A673 (cell line): ENCODE measurements around the gene AGPAT2. TPM values are rescaled to one million over a fixed set of nuclear protein-coding genes. Genes with fewer than 3 reads are reported as not detected.
"Not testable (repeated sequence)": the region's sequence is repeated elsewhere in the genome, so short reads cannot be mapped to it uniquely, and the experiment has no call there.

Experiments used
- BruUV-seq: library from RNA; stranded (reverse); fragments of 400-500 nt; replicated peaks from 2 replicates; lab custom pipeline; 2021; lab: Mats Ljungman, UMichigan
- CTCF ChIA-PET: fragments of 300-600 bp; sonication (Branson Sonifier 250); formaldehyde crosslinking; loops from one replicate; lab custom pipeline; 2022; ENCODE audit warnings: antibody characterized with exemption; lab: Charles Lee
- POLR2A ChIA-PET: fragments of 300-600 bp; sonication (Branson Sonifier 250); formaldehyde crosslinking; loops from one replicate; lab custom pipeline; 2022; ENCODE audit warnings: antibody characterized with exemption; ENCODE audit not compliant: low non-redundant PET; lab: Charles Lee
- DNase-seq: peaks from one replicate; pipeline ENCODE4 v3.0.0-alpha.2; 2015; ENCODE audit warnings: low spot score
- H3K27ac ChIP-seq: fragments of 200-600 bp; sonication (generic); 2 replicates; pipeline ENCODE4 v1.5.1; 2016; ENCODE audit warnings: mixed run types, low read depth, mild to moderate bottlenecking, mixed read lengths, antibody characterized with exemption, low read length; ENCODE audit not compliant: poor library complexity, severe bottlenecking
- H3K27me3 ChIP-seq: fragments of 200-600 bp; sonication (generic); replicated peaks from 2 replicates; pipeline ENCODE4 v1.6.1; 2017; ENCODE audit warnings: mixed run types, low read depth, mild to moderate bottlenecking, mixed read lengths, antibody characterized with exemption, low read length; ENCODE audit not compliant: insufficient read depth, poor library complexity
- H3K36me3 ChIP-seq: fragments of 200-600 bp; sonication (generic); 2 replicates; pipeline ENCODE4 v1.6.1; 2016; ENCODE audit warnings: mixed run types, mild to moderate bottlenecking, mixed read lengths, antibody characterized with exemption, low read length; ENCODE audit not compliant: insufficient read depth, poor library complexity, severe bottlenecking
- H3K4me1 ChIP-seq: fragments of 200-600 bp; sonication (generic); 2 replicates; pipeline ENCODE4 v1.6.1; 2017; ENCODE audit warnings: mixed run types, mild to moderate bottlenecking, mixed read lengths, antibody characterized with exemption, low read length; ENCODE audit not compliant: insufficient read depth, poor library complexity, severe bottlenecking
- H3K4me3 ChIP-seq: fragments of 200-600 bp; sonication (generic); 2 replicates; pipeline ENCODE4 v1.5.1; 2016; ENCODE audit warnings: low read depth, mixed run types, mild to moderate bottlenecking, mixed read lengths, low read length; ENCODE audit not compliant: poor library complexity, severe bottlenecking
- H3K9me3 ChIP-seq: fragments of 200-600 bp; sonication (generic); 2 replicates; pipeline ENCODE4 v1.6.1; 2016; ENCODE audit warnings: mixed run types, low read depth, mild to moderate bottlenecking, mixed read lengths, antibody characterized with exemption, low read length; ENCODE audit not compliant: poor library complexity, severe bottlenecking
- CTCF ChIP-seq: fragments of 300-800, 200-600 bp; sonication (generic); conservative IDR thresholded peaks from 2 replicates; pipeline ENCODE4 v1.5.1; 2017; ENCODE audit warnings: low read depth, mild to moderate bottlenecking, antibody characterized with exemption, low read length, moderate library complexity, mixed read lengths
- EZH2 ChIP-seq: fragments of 200-600 bp; sonication (generic); IDR thresholded peaks from 2 replicates; pipeline ENCODE4 v1.6.1; 2017; ENCODE audit warnings: borderline replicate concordance, low read depth, mild to moderate bottlenecking, mixed read lengths, antibody characterized with exemption, low read length; ENCODE audit not compliant: poor library complexity, severe bottlenecking
- intact Hi-C: fragments of 100-400 bp; cut with micrococcal nuclease; formaldehyde crosslinking; loops from one replicate; pipeline ENCODE4 v1.10.0; 2022; ENCODE audit not compliant: unreplicated experiment
- total RNA-seq: library from RNA; stranded (reverse); gene quantifications from 2 replicates; pipeline ENCODE4 v1.2.3, GENCODE V29; 2021

Gene AGPAT2
- total RNA-seq, 1 experiment from 2014 or later = 57.7 TPM

- no peak for TF ChIP-seq CTCF
- TF ChIP-seq EZH2 = no peak
- H3K4me3 ChIP-seq = no peak overlapping the region
- DNase-seq = no peak
- POLR2A ChIA-PET = no interaction called here
- no peaks in the 10 kb centered on the region for H3K4me1 ChIP-seq
- no TSS peak for BruUV-seq
- no peak overlapping the region for H3K27ac ChIP-seq
- H3K36me3 ChIP-seq = no peaks in the 10 kb centered on the region
- CTCF ChIA-PET = no interaction called here
- intact Hi-C loops = no loop called here
- no peaks in the 10 kb centered on the region for H3K9me3 ChIP-seq
- no peaks in the 10 kb centered on the region for H3K27me3 ChIP-seq
Observed at GRCh38 chr9:136705564-136705963, 18.3 kb upstream of the AGPAT2 start.

GRCh38 chr9:136704741-136705140 is 17.5 kb upstream of the AGPAT2 start:
- H3K27me3 ChIP-seq, H3K9me3 ChIP-seq, DNase-seq, H3K27ac ChIP-seq, H3K4me1 ChIP-seq, H3K36me3 ChIP-seq, H3K4me3 ChIP-seq, BruUV-seq, intact Hi-C loops, POLR2A ChIA-PET: not testable (repeated sequence)
- CTCF ChIA-PET = interaction anchor here (0.5 kb wide), 1 partner anchor 11 kb away, joined by 5 read pairs; no protein-coding TSS in a partner anchor

GRCh38 chr9:136703276-136703860 is 16.1 kb upstream of the AGPAT2 start:
- DNase-seq = no peak
- CTCF ChIA-PET = no interaction called here
- intact Hi-C loops = no loop called here
- no peak for TF ChIP-seq EZH2
- TF ChIP-seq CTCF = no peak
- no peaks in the 10 kb centered on the region for H3K36me3 ChIP-seq
- BruUV-seq = no TSS peak
- no peaks in the 10 kb centered on the region for H3K27me3 ChIP-seq
- peaks cover under 1% of the 10 kb centered on the region for H3K4me1 ChIP-seq
- H3K27ac ChIP-seq = no peak overlapping the region
- no peak overlapping the region for H3K4me3 ChIP-seq
- POLR2A ChIA-PET = no interaction called here
- no peaks in the 10 kb centered on the region for H3K9me3 ChIP-seq

GRCh38 chr9:136701668-136702053 is 14.4 kb upstream of the AGPAT2 start:
- DNase-seq = no peak
- TF ChIP-seq EZH2 (no peak), CTCF (no peak)
- H3K27me3 ChIP-seq = no peaks in the 10 kb centered on the region
- ChIA-PET CTCF (no interaction called here), POLR2A (no interaction called here)
- H3K27ac ChIP-seq = no peak overlapping the region
- no peaks in the 10 kb centered on the region for H3K9me3 ChIP-seq
- no peak overlapping the region for H3K4me3 ChIP-seq
- H3K4me1 ChIP-seq = peaks cover 7% of the 10 kb centered on the region
- H3K36me3 ChIP-seq = no peaks in the 10 kb centered on the region
- BruUV-seq = no TSS peak
- intact Hi-C loops = no loop called here
